CD8-positive, alpha-beta memory T cell (primary cell): ENCODE measurements around the gene GPAT3. TPM values are rescaled to one million over a fixed set of nuclear protein-coding genes. Genes with fewer than 3 reads are reported as not detected.

Experiments
- CTCF ChIA-PET: fragments of 350-600 bp; sonication (Branson Sonifier 250); formaldehyde crosslinking; loops from one replicate; lab custom pipeline; 2021; ENCODE audit warnings: antibody characterized with exemption; lab: Charles Lee
- POLR2A ChIA-PET: fragments of 350-600 bp; sonication (Branson Sonifier 250); formaldehyde crosslinking; loops from one replicate; lab custom pipeline; 2021; ENCODE audit warnings: antibody characterized with exemption; lab: Charles Lee
- DNase-seq, 5 donors: peaks; one replicate each; pipeline versions ENCODE4 v3.0.0 to v3.0.0-alpha.2; 2020 to 2022; ENCODE audit warnings: mixed read lengths in 1 of 5
- H3K27ac ChIP-seq: one replicate; pipeline ENCODE4 v1.7.0; 2013; ENCODE audit warnings: low read depth, mild to moderate bottlenecking, low read length, moderate library complexity
- H3K27me3 ChIP-seq: 2 replicates; pipeline ENCODE4 v1.7.0; 2013; ENCODE audit warnings: low read length, mild to moderate bottlenecking; ENCODE audit not compliant: insufficient read depth, poor library complexity, severe bottlenecking
- H3K36me3 ChIP-seq: 2 replicates; pipeline ENCODE4 v1.7.0; 2013; ENCODE audit warnings: mild to moderate bottlenecking, low read length, moderate library complexity; ENCODE audit not compliant: insufficient read depth
- H3K4me1 ChIP-seq: 2 replicates; pipeline ENCODE4 v1.7.0; 2013; ENCODE audit warnings: mild to moderate bottlenecking, low read length, moderate library complexity; ENCODE audit not compliant: insufficient read depth
- H3K4me3 ChIP-seq: 2 replicates; pipeline ENCODE4 v1.7.0; 2013; ENCODE audit warnings: mild to moderate bottlenecking, low read length
- H3K9me3 ChIP-seq: 2 replicates; pipeline ENCODE4 v1.7.0; 2013; ENCODE audit warnings: mild to moderate bottlenecking, low read length
- H3K27ac Mint-ChIP-seq, 8 donors: one replicate each; pipeline ENCODE4 v1.8.0; 2020 to 2021; ENCODE audit warnings: mixed read lengths in 8 of 8, mild to moderate bottlenecking in 6 of 8, inconsistent platforms in 3 of 8, moderate library complexity in 3 of 8
- H3K27me3 Mint-ChIP-seq, 2 donors: one replicate each; pipeline ENCODE4 v1.8.0; 2020 to 2021; ENCODE audit warnings: mixed read lengths in 2 of 2, mild to moderate bottlenecking in 1 of 2, moderate library complexity in 1 of 2
- H3K36me3 Mint-ChIP-seq, 3 donors: one replicate each; pipeline ENCODE4 v1.8.0; 2020 to 2021; ENCODE audit warnings: mixed read lengths in 3 of 3, inconsistent platforms in 1 of 3, mild to moderate bottlenecking in 1 of 3
- H3K4me1 Mint-ChIP-seq, 3 donors: one replicate each; pipeline ENCODE4 v1.8.0; 2020 to 2021; ENCODE audit warnings: mixed read lengths in 3 of 3, inconsistent platforms in 1 of 3, mild to moderate bottlenecking in 1 of 3
- H3K4me3 Mint-ChIP-seq, 7 donors: one replicate each; pipeline ENCODE4 v1.8.0; 2020 to 2021; ENCODE audit warnings: mixed read lengths in 7 of 7, mild to moderate bottlenecking in 6 of 7, moderate library complexity in 4 of 7, inconsistent platforms in 2 of 7
- H3K9me3 Mint-ChIP-seq, 5 donors: one replicate each; pipeline ENCODE4 v1.8.0; 2020 to 2022; ENCODE audit warnings: mixed read lengths in 5 of 5, mild to moderate bottlenecking in 3 of 5, moderate library complexity in 2 of 5, inconsistent platforms in 1 of 5
- polyA plus RNA-seq: library from polyadenylated mRNA; unstranded; fragments of 300-500 nt; fragmentation: Illumina TruSeq; gene quantifications from one replicate; pipeline ENCODE4 v1.2.3, GENCODE V29; 2021
- total RNA-seq, 2 experiments: library from RNA; stranded (reverse); gene quantifications; one replicate each; pipeline ENCODE4 v1.2.3, GENCODE V29; 2021

The GPAT3 gene
- total and polyA plus RNA-seq, 3 experiments from 2014 or later: 5.4 to 6.8 (median 6.2) TPM

DNA sequence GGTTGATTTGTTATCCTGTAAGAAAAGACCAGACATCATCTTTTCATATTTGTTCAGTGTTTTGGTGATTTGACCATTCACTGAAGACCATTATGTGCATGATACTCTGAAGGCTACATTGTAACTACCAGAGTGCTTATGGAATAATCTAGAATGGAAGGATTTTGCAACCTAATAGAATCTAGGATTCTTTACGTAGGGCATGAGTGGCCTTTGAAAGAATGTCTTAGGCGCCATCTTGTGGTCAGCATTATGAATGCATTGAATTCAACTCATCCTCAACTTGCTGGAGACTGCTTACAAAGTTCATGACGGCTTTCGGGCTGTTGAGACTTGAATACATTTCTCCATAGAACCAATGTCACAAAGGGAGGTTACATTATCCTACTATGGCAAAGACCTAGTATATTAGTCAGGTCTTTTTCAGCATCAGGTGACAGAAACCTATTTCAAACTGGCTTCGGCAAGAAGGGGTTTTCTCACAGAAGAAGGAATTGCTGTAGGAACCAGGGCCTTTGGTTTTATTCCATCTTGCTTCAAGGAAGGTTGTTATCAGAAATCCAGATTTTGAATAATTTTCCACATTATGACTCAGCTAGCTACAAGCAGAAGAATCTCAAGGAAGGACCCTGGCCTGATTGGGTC, 104.1 kb downstream of the GPAT3 start:
- CTCF ChIA-PET: interaction anchor here (0.8 to 5.3 kb wide), 8 partner anchors 8 to 150 kb away, joined by 3 to 46 read pairs (median 4); no protein-coding TSS in a partner anchor
- DNase-seq: peak; percentile 14 to 57 (median 52)
- no peak overlapping the region for H3K4me3 ChIP-seq
- H3K27ac ChIP-seq: no peak overlapping the region
- H3K9me3 ChIP-seq: no peaks in the 10 kb centered on the region
- peaks cover 7 to 18% of the 10 kb centered on the region in 2 donors for H3K27me3 Mint-ChIP-seq
- H3K36me3 ChIP-seq: no peaks in the 10 kb centered on the region
- H3K36me3 Mint-ChIP-seq: no peaks in the 10 kb centered on the region
- H3K4me1 ChIP-seq: no peaks in the 10 kb centered on the region
- no peaks in the 10 kb centered on the region for H3K9me3 Mint-ChIP-seq
- H3K27me3 ChIP-seq: no peaks in the 10 kb centered on the region
- H3K27ac Mint-ChIP-seq: no peak overlapping the region
- POLR2A ChIA-PET: no interaction called here
- H3K4me1 Mint-ChIP-seq: peaks cover 1 to 4% (median 4%) of the 10 kb centered on the region in 3 donors
- H3K4me3 Mint-ChIP-seq: no peak overlapping the region

DNA sequence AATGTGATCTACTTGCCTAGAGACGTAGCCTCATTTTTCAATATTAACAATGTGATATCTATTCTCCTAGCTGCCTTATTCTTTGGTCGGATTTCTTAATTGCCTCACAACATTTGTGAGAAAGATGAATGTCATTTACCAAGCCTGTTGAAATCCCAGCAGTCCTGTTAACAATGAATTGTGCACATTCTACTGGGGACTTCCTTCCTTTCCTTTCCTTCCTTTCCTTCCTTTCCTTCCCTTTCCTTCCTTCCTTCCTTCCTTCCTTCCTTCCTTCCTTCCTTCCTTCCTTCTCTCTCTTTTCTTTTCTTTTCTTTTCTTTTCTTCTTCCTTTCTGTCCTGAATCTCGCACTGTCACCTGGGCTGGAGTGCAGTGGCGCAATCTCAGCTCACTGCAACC, 107.1 kb downstream of the GPAT3 start:
- H3K4me3 ChIP-seq: no peak overlapping the region
- no peaks in the 10 kb centered on the region for H3K36me3 Mint-ChIP-seq
- no peaks in the 10 kb centered on the region for H3K36me3 ChIP-seq
- CTCF ChIA-PET: interaction anchor here (0.7 to 5.3 kb wide), 5 partner anchors 13 to 616 kb away, joined by 3 to 46 read pairs (median 19); no protein-coding TSS in a partner anchor
- H3K4me3 Mint-ChIP-seq: no peak overlapping the region
- H3K27me3 ChIP-seq: no peaks in the 10 kb centered on the region
- peaks cover 1 to 4% (median 4%) of the 10 kb centered on the region in 3 donors for H3K4me1 Mint-ChIP-seq
- peaks cover 7 to 12% of the 10 kb centered on the region in 2 donors for H3K27me3 Mint-ChIP-seq
- POLR2A ChIA-PET: no interaction called here
- no peaks in the 10 kb centered on the region for H3K4me1 ChIP-seq
- H3K27ac Mint-ChIP-seq: no peak overlapping the region
- H3K9me3 ChIP-seq: no peaks in the 10 kb centered on the region
- no peak for DNase-seq
- no peaks in the 10 kb centered on the region for H3K9me3 Mint-ChIP-seq
- H3K27ac ChIP-seq: no peak overlapping the region

DNA sequence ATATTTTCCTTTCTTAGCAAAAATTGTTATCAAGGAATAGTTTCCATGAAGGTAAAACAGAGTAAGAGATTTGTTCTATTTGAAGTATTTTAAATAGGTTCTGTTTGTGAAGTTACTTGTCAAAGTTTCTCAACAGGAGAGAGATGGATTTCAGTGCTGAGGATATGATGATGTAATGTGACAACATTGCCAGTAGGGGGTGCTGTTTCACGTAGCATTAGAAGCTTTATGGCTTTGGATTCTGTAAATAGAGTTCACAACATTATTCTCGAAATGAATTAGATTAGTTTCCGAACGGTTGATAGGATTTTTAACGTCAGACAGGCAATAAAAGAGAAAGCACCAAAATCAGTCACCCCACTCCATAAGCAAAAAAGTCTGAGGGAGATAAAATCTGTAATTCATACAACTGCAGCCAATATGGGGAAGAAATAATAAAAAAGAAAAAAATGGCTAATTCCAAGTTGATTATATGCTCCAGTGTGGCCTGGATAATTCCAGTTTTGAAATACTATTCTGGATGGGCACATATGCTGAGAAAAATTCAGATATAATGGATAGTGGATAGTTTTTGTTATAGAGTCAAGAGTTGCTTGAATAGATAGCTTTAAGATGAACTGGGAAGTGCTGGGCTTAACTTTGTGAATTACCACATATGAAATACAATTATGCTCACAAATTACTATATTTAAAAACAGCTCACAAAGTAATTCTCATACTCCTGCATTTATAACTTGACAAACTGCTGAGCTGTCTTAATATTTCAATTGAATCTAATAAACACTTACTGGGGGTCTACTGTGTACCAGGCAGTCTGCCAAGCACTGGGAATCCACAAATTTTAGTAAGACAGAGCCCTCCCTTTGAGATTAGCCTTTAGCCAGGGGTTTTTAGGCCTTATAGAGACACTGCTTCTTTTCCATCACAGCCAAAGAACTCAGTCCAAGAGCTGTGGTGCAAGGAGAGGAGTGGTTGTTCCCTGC, 109.1 kb downstream of the GPAT3 start:
- Histone ChIP-seq H3K27ac (no peak overlapping the region), H3K4me1 (no peaks in the 10 kb centered on the region), H3K27me3 (no peaks in the 10 kb centered on the region), H3K4me3 (no peak overlapping the region), H3K9me3 (no peaks in the 10 kb centered on the region), H3K36me3 (no peaks in the 10 kb centered on the region)
- H3K9me3 Mint-ChIP-seq: no peaks in the 10 kb centered on the region
- H3K4me1 Mint-ChIP-seq: peaks cover 1 to 4% (median 4%) of the 10 kb centered on the region in 3 donors
- peak in 3 of 5 donors; percentile 15 to 35 (median 30) for DNase-seq
- CTCF ChIA-PET: interaction anchor here (0.7 to 3.9 kb wide), 6 partner anchors 11 to 188 kb away, joined by 3 to 19 read pairs (median 3); no protein-coding TSS in a partner anchor
- POLR2A ChIA-PET: no interaction called here
- H3K36me3 Mint-ChIP-seq: no peaks in the 10 kb centered on the region
- peaks cover 7 to 12% of the 10 kb centered on the region in 2 donors for H3K27me3 Mint-ChIP-seq
- no peak overlapping the region for H3K4me3 Mint-ChIP-seq
- no peak overlapping the region for H3K27ac Mint-ChIP-seq

DNA sequence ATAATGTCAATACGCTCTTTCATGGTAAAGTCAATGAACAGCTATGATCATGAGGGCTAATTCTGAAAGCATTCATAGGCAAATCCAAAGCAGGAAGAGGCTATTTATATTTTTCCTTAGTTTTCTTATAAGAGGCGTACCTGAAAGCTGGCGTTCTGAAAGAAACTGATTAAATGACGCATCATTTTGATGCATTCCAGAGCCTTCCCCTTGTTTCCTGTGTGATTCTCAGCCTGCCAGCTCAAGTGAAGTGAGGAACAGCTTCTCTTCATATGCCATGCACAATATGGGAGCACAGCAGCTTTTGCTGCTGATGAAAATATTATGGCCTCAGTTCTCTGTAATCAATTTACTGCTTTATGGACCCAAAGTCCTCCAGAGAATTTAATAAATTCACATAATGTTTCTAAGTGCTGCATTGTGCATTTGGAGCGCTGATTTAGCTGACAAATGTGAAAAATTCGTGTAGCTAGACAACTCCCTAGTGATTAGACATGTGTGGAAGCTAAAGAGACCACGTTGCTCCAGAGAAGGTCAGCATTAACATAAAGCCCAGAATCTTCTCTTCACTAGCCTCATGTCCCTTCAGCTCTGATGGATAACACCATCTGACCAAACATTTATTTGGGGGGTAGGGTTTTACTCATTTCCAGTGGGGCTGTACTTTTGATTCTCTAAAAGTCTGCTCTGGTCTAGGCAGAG, 110.8 kb downstream of the GPAT3 start:
- H3K4me3 Mint-ChIP-seq: no peak overlapping the region
- peaks cover 5 to 12% of the 10 kb centered on the region in 2 donors for H3K27me3 Mint-ChIP-seq
- CTCF ChIA-PET: interaction anchor here (0.7 to 1.1 kb wide), 3 partner anchors 7 to 223 kb away, joined by 3 read pairs; no protein-coding TSS in a partner anchor

DNA sequence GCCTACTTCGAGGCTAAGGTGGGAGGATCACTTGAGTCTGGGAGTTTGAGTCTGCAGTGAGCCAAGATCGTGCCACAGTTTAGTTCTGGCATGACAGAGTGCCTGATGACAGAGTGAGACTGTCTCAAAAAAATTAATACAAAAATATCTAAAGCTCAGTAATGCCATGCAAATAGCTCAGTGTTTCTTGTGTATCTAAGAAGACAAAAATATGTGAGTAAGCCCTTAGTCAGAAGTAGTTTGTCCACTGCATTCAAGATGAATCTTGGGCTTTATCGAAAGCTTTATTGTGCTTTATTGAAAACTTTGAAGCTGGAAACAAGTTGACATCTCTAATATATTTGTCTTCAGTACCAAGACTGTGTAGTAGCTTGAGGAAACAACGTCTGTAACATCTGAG, 115.9 kb downstream of the GPAT3 start:
- no peaks in the 10 kb centered on the region for H3K4me1 ChIP-seq
- no peak for DNase-seq
- H3K9me3 ChIP-seq: no peaks in the 10 kb centered on the region
- H3K27me3 Mint-ChIP-seq: peaks cover 6 to 17% of the 10 kb centered on the region in 2 donors
- H3K36me3 Mint-ChIP-seq: no peaks in the 10 kb centered on the region
- no peaks in the 10 kb centered on the region for H3K36me3 ChIP-seq
- no peaks in the 10 kb centered on the region for H3K4me1 Mint-ChIP-seq
- no peak overlapping the region for H3K27ac ChIP-seq
- H3K27ac Mint-ChIP-seq: no peak overlapping the region
- no peak overlapping the region for H3K4me3 Mint-ChIP-seq
- no peaks in the 10 kb centered on the region for H3K27me3 ChIP-seq
- no peak overlapping the region for H3K4me3 ChIP-seq
- ChIA-PET CTCF (no interaction called here), POLR2A (no interaction called here)
- H3K9me3 Mint-ChIP-seq: no peaks in the 10 kb centered on the region

More for the DNA sequence above, 110.8 kb downstream of the GPAT3 start:
- Histone ChIP-seq H3K9me3 (no peaks in the 10 kb centered on the region), H3K4me3 (no peak overlapping the region), H3K4me1 (no peaks in the 10 kb centered on the region), H3K36me3 (no peaks in the 10 kb centered on the region), H3K27me3 (no peaks in the 10 kb centered on the region), H3K27ac (no peak overlapping the region)
- H3K36me3 Mint-ChIP-seq: no peaks in the 10 kb centered on the region
- no peaks in the 10 kb centered on the region for H3K9me3 Mint-ChIP-seq
- no peak overlapping the region for H3K27ac Mint-ChIP-seq
- POLR2A ChIA-PET: no interaction called here
- H3K4me1 Mint-ChIP-seq: peaks cover 1 to 4% (median 4%) of the 10 kb centered on the region in 3 donors
- no peak for DNase-seq

Other genes with a start within 250 kb of the GPAT3 start
- 10 to 100 TPM; 10.6 to 10.9 TPM for gene HPSE, start 201.3 kb upstream of the GPAT3 start, total RNA-seq
- 4.1 TPM for gene HPSE, start 201.3 kb upstream of the GPAT3 start, polyA plus RNA-seq
- gene HELQ, start 80.3 kb upstream of the GPAT3 start, total RNA-seq: 10 to 100 TPM; 14.0 to 15.3 TPM
- gene HELQ, start 80.3 kb upstream of the GPAT3 start, polyA plus RNA-seq: 23.5 TPM
- gene MRPS18C, start 80.0 kb upstream of the GPAT3 start, total RNA-seq: 10 to 100 TPM; 86.0 to 87.2 TPM
- 63.6 TPM for gene MRPS18C, start 80.0 kb upstream of the GPAT3 start, polyA plus RNA-seq
- 10 to 100 TPM; 10.8 to 11.0 TPM for gene ABRAXAS1, start 51.0 kb upstream of the GPAT3 start, total RNA-seq
- 8.1 TPM for gene ABRAXAS1, start 51.0 kb upstream of the GPAT3 start, polyA plus RNA-seq